Subcutaneous abdominal adipose tissue (tissue), 5 donors: ENCODE results near the gene P4HA2.

Source experiments
- H3K27ac ChIP-seq: one replicate; pipeline ENCODE4 v1.7.0; 2013; ENCODE audit warnings: low read depth, mild to moderate bottlenecking, inconsistent platforms, low read length, moderate library complexity
- H3K27me3 ChIP-seq, 5 donors: one replicate each; pipeline ENCODE4 v1.7.0; 2013; ENCODE audit warnings: low read length in 5 of 5, inconsistent platforms in 1 of 5; ENCODE audit not compliant: control insufficient read depth in 5 of 5, insufficient read depth in 4 of 5
- H3K36me3 ChIP-seq, 5 donors: one replicate each; pipeline ENCODE4 v1.7.0; 2013; ENCODE audit warnings: low read length in 5 of 5; ENCODE audit not compliant: control insufficient read depth in 5 of 5, insufficient read depth in 5 of 5
- H3K4me1 ChIP-seq, 5 donors: one replicate each; pipeline ENCODE4 v1.7.0; 2013; ENCODE audit warnings: low read length in 5 of 5, mild to moderate bottlenecking in 3 of 5, moderate library complexity in 1 of 5; ENCODE audit not compliant: control insufficient read depth in 5 of 5, insufficient read depth in 5 of 5
- H3K4me3 ChIP-seq, 5 donors: one replicate each; pipeline ENCODE4 v1.7.0; 2013; ENCODE audit warnings: low read length in 5 of 5, low read depth in 1 of 5
- H3K9ac ChIP-seq, 5 donors: one replicate each; pipeline ENCODE4 v1.7.0; 2013; ENCODE audit warnings: low read length in 5 of 5, mild to moderate bottlenecking in 4 of 5, moderate library complexity in 3 of 5
- H3K9me3 ChIP-seq, 5 donors: one replicate each; pipeline ENCODE4 v1.7.0; 2013; ENCODE audit warnings: low read length in 5 of 5; ENCODE audit not compliant: control insufficient read depth in 5 of 5
- donor health status: healthy.
- donor health status: healthy.
- donor health status: healthy.
- donor health status: healthy.
- donor health status: healthy.

The P4HA2 gene

GRCh38 chr5:132234684-132235062 is 7.0 kb upstream of the P4HA2 start:
- Histone ChIP-seq H3K9ac (no peak overlapping the region), H3K27me3 (no peaks in the 10 kb centered on the region), H3K36me3 (no peaks in the 10 kb centered on the region), H3K27ac (no peak overlapping the region), H3K4me3 (no peak overlapping the region), H3K4me1 (no peaks in the 10 kb centered on the region), H3K9me3 (no peaks in the 10 kb centered on the region)

DNA sequence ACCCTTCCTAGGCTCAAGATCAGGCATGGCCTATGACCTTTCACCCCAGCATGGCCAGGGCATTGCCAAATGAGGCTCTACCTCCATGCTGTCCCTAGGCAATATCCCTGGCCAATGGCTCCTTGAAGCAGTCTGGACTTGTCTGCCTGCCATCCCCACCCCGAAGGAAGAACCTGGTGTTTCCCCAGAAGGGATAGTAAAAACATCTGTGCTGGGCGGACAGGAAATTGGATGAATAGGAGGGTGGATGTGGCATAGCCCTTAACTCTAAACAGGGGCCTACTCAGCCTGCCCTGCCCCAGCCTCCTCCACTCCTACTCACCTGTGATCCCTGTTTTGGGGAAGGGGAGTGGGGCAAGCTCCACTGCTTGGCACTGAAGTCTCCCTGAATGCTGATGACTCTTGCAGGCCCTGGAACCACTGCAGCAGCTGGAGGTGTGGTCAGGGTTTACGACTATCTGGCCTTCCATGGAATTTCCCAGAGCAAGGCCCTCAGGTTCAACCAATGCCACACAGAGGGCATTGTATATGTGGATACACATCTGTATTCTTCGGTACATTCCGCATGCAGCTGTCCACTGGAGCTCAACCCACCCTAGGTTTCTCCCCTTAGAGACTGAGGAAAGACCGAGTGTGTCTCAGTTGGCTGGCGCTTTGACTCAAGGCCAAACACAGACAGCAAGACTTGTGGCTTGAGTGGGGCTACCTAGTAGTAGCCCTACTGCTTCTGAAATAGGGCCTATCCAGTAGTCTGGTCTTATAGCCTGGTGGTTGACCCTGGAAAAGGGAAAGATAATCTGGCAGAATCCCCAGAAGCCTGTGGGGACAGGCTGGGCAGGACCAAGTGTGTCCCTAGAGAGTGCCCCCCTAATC is 6.4 kb upstream of the P4HA2 start:
- Histone ChIP-seq H3K9me3 (no peaks in the 10 kb centered on the region), H3K27me3 (no peaks in the 10 kb centered on the region), H3K27ac (no peak overlapping the region), H3K4me1 (peaks cover 0 to under 1% (median 0%) of the 10 kb centered on the region in 5 donors), H3K4me3 (no peak overlapping the region), H3K36me3 (no peaks in the 10 kb centered on the region), H3K9ac (no peak overlapping the region)

DNA sequence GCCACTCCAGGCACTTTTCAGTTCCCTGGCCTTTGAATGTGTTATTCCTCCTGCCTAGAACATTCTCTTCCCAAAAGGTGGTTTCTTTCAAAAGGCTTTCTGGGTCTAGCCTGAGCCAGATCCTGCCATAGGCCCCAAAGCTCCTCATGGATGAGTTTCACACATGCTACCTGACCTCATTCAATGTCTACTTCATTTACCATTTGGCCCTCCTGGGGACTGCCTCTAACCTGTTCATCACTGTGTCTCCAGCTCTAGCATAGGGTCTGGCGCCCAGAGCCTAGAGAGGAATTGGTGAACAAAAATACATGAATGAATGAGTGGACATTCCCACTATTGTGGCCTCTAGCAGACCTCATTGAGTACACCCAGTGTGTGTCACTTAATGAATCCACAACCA is 5.4 kb upstream of the P4HA2 start:
- Histone ChIP-seq H3K27ac (no peak overlapping the region), H3K4me1 (peaks cover 1 to 8% (median 6%) of the 10 kb centered on the region in 5 donors), H3K27me3 (peaks cover 0 to 3% (median 0%) of the 10 kb centered on the region in 5 donors), H3K9me3 (peaks cover 0 to 2% (median 0%) of the 10 kb centered on the region in 5 donors), H3K36me3 (no peaks in the 10 kb centered on the region), H3K9ac (no peak overlapping the region), H3K4me3 (no peak overlapping the region)

GRCh38 chr5:132232465-132232864 is 4.8 kb upstream of the P4HA2 start:
- H3K27me3 ChIP-seq: peaks cover 0 to 3% (median 0%) of the 10 kb centered on the region in 5 donors
- H3K9ac ChIP-seq: no peak overlapping the region
- no peaks in the 10 kb centered on the region for H3K36me3 ChIP-seq
- no peak overlapping the region for H3K4me3 ChIP-seq
- peaks cover 0 to 2% (median 0%) of the 10 kb centered on the region in 5 donors for H3K9me3 ChIP-seq
- H3K27ac ChIP-seq: no peak overlapping the region
- H3K4me1 ChIP-seq: peaks cover 3 to 11% (median 6%) of the 10 kb centered on the region in 5 donors

DNA sequence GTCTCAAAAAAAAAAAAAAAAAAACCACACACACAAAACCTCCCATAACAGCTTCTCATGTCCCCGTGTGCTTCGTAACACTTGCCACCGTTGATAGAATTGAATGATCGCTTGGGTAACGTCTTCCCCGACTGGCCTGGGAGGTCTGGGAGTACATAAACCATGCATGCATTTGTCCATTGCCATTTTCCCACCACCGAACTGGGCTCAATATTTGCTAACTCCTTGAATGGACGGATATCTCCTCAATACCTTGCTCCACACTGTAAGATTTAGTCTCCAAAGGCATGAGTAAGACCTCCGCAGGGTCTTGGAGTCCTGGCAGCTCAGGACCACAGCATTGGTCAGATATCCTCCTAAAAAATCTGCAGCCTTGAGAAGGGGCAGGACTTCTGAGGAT is 3.2 kb upstream of the P4HA2 start:
- Histone ChIP-seq H3K9ac (no peak overlapping the region), H3K4me1 (peaks cover 9 to 27% (median 13%) of the 10 kb centered on the region in 5 donors), H3K4me3 (no peak overlapping the region), H3K27me3 (peaks cover 0 to 3% (median 0%) of the 10 kb centered on the region in 5 donors), H3K9me3 (peaks cover 0 to 2% (median 0%) of the 10 kb centered on the region in 5 donors), H3K27ac (no peak overlapping the region), H3K36me3 (no peaks in the 10 kb centered on the region)

- Histone ChIP-seq H3K27ac (no peak overlapping the region), H3K4me3 (no peak overlapping the region), H3K9me3 (peaks cover 0 to 2% (median 0%) of the 10 kb centered on the region in 5 donors), H3K36me3 (no peaks in the 10 kb centered on the region), H3K27me3 (peaks cover 0 to 3% (median 0%) of the 10 kb centered on the region in 5 donors), H3K9ac (no peak overlapping the region), H3K4me1 (peaks cover 15 to 42% (median 29%) of the 10 kb centered on the region in 5 donors)
Measured at GRCh38 chr5:132229236-132229635, 1.6 kb upstream of the P4HA2 start.

GRCh38 chr5:132228241-132229035 is 785 bp upstream of the P4HA2 start:
- Histone ChIP-seq H3K36me3 (no peaks in the 10 kb centered on the region), H3K9me3 (peaks cover 0 to 2% (median 0%) of the 10 kb centered on the region in 5 donors), H3K4me3 (peak overlapping the region in 4 of 5 donors; percentile 65 to 71 (median 68)), H3K27ac (peak overlapping the region; percentile 67), H3K4me1 (peaks cover 15 to 42% (median 29%) of the 10 kb centered on the region in 5 donors), H3K27me3 (peaks cover 0 to 3% (median 0%) of the 10 kb centered on the region in 5 donors), H3K9ac (peak overlapping the region; percentile 51 to 90 (median 63))

- peak overlapping the region in 4 of 5 donors; percentile 45 to 63 (median 58) for H3K9ac ChIP-seq
- no peaks in the 10 kb centered on the region for H3K36me3 ChIP-seq
- peak overlapping the region; percentile 67 for H3K27ac ChIP-seq
- H3K9me3 ChIP-seq: peaks cover 0 to 2% (median 0%) of the 10 kb centered on the region in 5 donors
- peak overlapping the region; percentile 65 to 77 (median 69) for H3K4me3 ChIP-seq
- H3K4me1 ChIP-seq: peaks cover 15 to 45% (median 32%) of the 10 kb centered on the region in 5 donors
- peaks cover 0 to 3% (median 0%) of the 10 kb centered on the region in 5 donors for H3K27me3 ChIP-seq
Measured at GRCh38 chr5:132227235-132227484, 493 bp downstream of the P4HA2 start.

DNA sequence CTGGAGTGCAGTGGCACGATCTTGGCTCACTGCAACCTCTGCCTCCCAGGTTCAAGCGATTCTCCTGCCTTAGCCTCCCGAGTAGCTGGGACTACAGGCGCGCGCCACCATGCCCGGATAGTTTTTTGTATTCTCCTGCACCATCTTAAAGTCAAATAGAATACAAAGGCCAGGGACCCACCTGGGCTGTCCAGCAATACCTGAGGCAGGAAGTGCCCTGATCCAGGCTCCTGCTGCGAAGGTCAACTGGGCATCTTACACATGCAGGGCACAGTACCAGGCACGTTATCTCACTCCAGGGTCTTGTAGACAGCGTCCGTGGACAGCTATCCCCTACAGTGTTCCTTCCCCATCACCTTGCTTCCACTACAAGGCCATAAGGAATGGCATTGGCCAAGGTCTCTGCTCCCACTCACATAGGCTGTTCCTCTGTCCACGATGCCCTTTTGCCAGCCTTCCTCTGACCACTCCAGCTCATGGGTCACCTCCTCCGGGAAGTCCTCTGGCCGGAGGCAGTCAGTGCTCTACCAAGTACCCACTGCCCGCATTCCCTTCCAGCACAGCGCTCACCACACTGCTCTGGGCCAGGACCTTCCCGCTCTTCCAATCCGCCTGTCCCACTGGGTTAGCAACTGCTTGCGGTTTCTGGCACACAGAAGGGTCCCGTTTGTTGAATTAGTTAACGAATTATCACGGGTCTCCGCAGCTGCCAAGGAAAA is 978 bp downstream of the P4HA2 start:
- Histone ChIP-seq H3K36me3 (no peaks in the 10 kb centered on the region), H3K4me3 (peak overlapping the region; percentile 65 to 77 (median 69)), H3K9me3 (peaks cover 0 to 2% (median 0%) of the 10 kb centered on the region in 5 donors), H3K9ac (peak overlapping the region in 4 of 5 donors; percentile 45 to 63 (median 58)), H3K4me1 (peaks cover 15 to 50% (median 35%) of the 10 kb centered on the region in 5 donors), H3K27me3 (peaks cover 0 to 3% (median 0%) of the 10 kb centered on the region in 5 donors), H3K27ac (peak overlapping the region; percentile 67)
